Liver (tissue), 9 donors: ENCODE measurements around the gene MYO18B. TPM values are rescaled to one million over a fixed set of nuclear protein-coding genes. Genes with fewer than 3 reads are reported as not detected.

Source experiments
- DNase-seq: peaks from one replicate; pipeline ENCODE4 v3.0.0-alpha.2; 2017; ENCODE audit warnings: low spot score
- H3K27ac ChIP-seq, 2 donors: one replicate each; pipeline ENCODE4 v1.7.0; 2013; ENCODE audit warnings: inconsistent platforms in 2 of 2, low read length in 2 of 2, control low read depth in 1 of 2, low read depth in 1 of 2, mild to moderate bottlenecking in 1 of 2
- H3K27me3 ChIP-seq, 4 donors: one replicate each; pipeline versions ENCODE4 v1.6.1 to v1.7.0; 2013; ENCODE audit warnings: low read length in 3 of 4, inconsistent platforms in 1 of 4, mild to moderate bottlenecking in 1 of 4, moderate library complexity in 1 of 4; ENCODE audit not compliant: control insufficient read depth in 4 of 4, insufficient read depth in 4 of 4
- H3K36me3 ChIP-seq, 4 donors: one replicate each; pipeline versions ENCODE4 v1.6.1 to v1.7.0; 2013; ENCODE audit warnings: low read length in 3 of 4, mild to moderate bottlenecking in 3 of 4, low read depth in 1 of 4, moderate library complexity in 1 of 4; ENCODE audit not compliant: control insufficient read depth in 4 of 4, insufficient read depth in 3 of 4
- H3K4me1 ChIP-seq, 4 donors: one replicate each; pipeline versions ENCODE4 v1.6.1 to v1.7.0; 2013; ENCODE audit warnings: low read length in 3 of 4, mild to moderate bottlenecking in 3 of 4, moderate library complexity in 1 of 4; ENCODE audit not compliant: control insufficient read depth in 4 of 4, insufficient read depth in 4 of 4
- H3K4me3 ChIP-seq, 3 donors: one replicate each; pipeline versions ENCODE4 v1.6.1 to v1.7.0; 2013; ENCODE audit warnings: low read length in 3 of 3, control low read depth in 1 of 3, low read depth in 1 of 3, mild to moderate bottlenecking in 1 of 3
- H3K9ac ChIP-seq, 2 donors: one replicate each; pipeline ENCODE4 v1.7.0; 2013; ENCODE audit warnings: low read length in 2 of 2, mild to moderate bottlenecking in 2 of 2, moderate library complexity in 2 of 2, control low read depth in 1 of 2, low read depth in 1 of 2
- H3K9me3 ChIP-seq, 4 donors: one replicate each; pipeline versions ENCODE4 v1.6.1 to v1.7.0; 2013; ENCODE audit warnings: low read length in 3 of 4; ENCODE audit not compliant: control insufficient read depth in 4 of 4
- CTCF ChIP-seq: fragments of 150-350 bp; IDR thresholded peaks from 2 replicates; pipeline ENCODE4 v1.5.1; 2017; ENCODE audit warnings: improper control_type of control experiment, low read depth, low read length; ENCODE audit not compliant: missing input control
- FOXA1 ChIP-seq: IDR thresholded peaks from 2 replicates; pipeline ENCODE4 v1.6.1; 2016; ENCODE audit warnings: antibody characterized with exemption
- FOXA2 ChIP-seq: IDR thresholded peaks from 2 replicates; pipeline ENCODE4 v1.6.1; 2016; ENCODE audit warnings: antibody characterized with exemption
- GABPA ChIP-seq, 2 donors: IDR thresholded peaks in 1 of 2; conservative IDR thresholded peaks in 1 of 2; 2 replicates each; pipeline ENCODE4 v1.6.1; 2016; ENCODE audit warnings: antibody characterized with exemption in 2 of 2, mild to moderate bottlenecking in 1 of 2, moderate library complexity in 1 of 2
- HNF4A ChIP-seq, 2 donors: conservative IDR thresholded peaks; 2 replicates each; pipeline ENCODE4 v1.6.1; 2016; ENCODE audit warnings: antibody characterized with exemption in 2 of 2, mild to moderate bottlenecking in 2 of 2
- HNF4G ChIP-seq: IDR thresholded peaks from 2 replicates; pipeline ENCODE4 v1.6.1; 2016; ENCODE audit warnings: antibody characterized with exemption
- JUND ChIP-seq, 2 donors: IDR thresholded peaks; 2 replicates each; pipeline ENCODE4 v1.6.1; 2016; ENCODE audit warnings: antibody characterized with exemption in 2 of 2
- MAX ChIP-seq: IDR thresholded peaks from 2 replicates; pipeline ENCODE4 v1.6.1; 2016; ENCODE audit warnings: antibody characterized with exemption
- RAD21 ChIP-seq, 2 donors: IDR thresholded peaks; 2 replicates each; pipeline ENCODE4 v1.6.1; 2016; ENCODE audit warnings: antibody characterized with exemption in 2 of 2, mild to moderate bottlenecking in 2 of 2
- REST ChIP-seq: IDR thresholded peaks from 2 replicates; pipeline ENCODE4 v1.6.1; 2016; ENCODE audit warnings: antibody characterized with exemption, mild to moderate bottlenecking
- SP1 ChIP-seq: IDR thresholded peaks from 2 replicates; pipeline ENCODE4 v1.6.1; 2018; ENCODE audit warnings: antibody characterized with exemption, mild to moderate bottlenecking
- TAF1 ChIP-seq: conservative IDR thresholded peaks from 2 replicates; pipeline ENCODE4 v1.6.1; 2016; ENCODE audit warnings: antibody characterized with exemption, mild to moderate bottlenecking
- YY1 ChIP-seq: IDR thresholded peaks from 2 replicates; pipeline ENCODE4 v1.6.1; 2016; ENCODE audit warnings: antibody characterized with exemption, mild to moderate bottlenecking
- WGBS: extraction: QIAGEN DNeasy Blood & Tissue Kit; methylation state at CpG from one replicate; pipeline ENCODE4 v1.1.7; 2013; 5-methylcytosine and 5-hydroxymethylcytosine counted together
- polyA plus RNA-seq, 2 donors: library from polyadenylated mRNA; stranded (reverse) in 1 of 2; unstranded in 1 of 2; fragments of 200-250 nt in 1 of 2; fragments of >200 nt in 1 of 2; fragmentation: Nextera tagmentation in 1 of 2; extraction: Ambion mirVana in 1 of 2; gene quantifications; one replicate each; pipeline versions ENCODE4 v1.2.1 to v1.2.3, GENCODE V29; 2013 to 2015
- total RNA-seq, 2 donors: library from RNA; depleted of rRNA; stranded (reverse); fragments of >200 nt; gene quantifications; one replicate each; pipeline ENCODE4 v1.2.3, GENCODE V29; 2014
- TF ChIP-seq, protein P1 (sequence below): IDR thresholded peaks from 2 replicates; pipeline ENCODE4 v1.6.1; 2016; ENCODE audit warnings: antibody characterized with exemption
- donor health status: healthy.
- donor health status: healthy.
- donor health status: healthy.
- donor health status: healthy.
- donor health status: healthy.

MYO18B gene
- total and polyA plus RNA-seq, 4 donors = under 0.01 to 4.2 (median 0.02) TPM; not detected in 1

DNA sequence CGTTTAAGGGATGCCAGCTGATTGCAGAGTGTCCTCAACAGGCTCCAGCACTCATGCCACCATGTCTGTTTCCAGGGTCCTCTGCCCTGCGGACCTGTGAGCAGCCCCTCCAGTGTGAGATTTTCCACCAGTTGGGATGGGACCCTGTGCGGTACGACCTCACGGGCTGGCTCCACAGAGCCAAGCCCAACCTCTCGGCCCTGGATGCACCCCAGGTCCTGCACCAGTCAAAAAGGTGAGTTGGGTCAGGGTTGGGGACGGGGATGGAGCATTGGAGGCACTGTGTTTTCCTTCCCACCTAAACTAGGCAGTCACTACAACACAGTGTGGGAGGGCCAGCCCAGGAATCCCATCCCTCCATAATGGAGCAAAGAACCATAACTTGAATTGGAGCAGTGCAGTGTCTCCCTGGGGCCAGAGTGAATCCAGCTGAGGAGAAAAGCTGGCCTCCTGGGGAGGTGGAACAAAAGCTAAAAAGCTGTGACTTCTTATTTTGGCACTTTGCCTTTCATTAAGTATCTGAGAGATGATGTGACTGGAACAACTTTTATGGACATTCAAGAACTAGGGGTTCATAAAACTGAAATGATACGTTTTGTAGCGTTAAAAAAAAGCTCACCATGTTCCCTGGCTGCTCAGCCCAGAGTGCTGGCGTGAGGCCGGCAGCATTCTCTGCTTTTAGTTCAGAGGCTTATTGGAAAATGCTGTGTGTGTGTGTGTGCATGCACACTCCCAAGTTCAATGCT is 101.8 kb downstream of the MYO18B start:
- Histone ChIP-seq H3K4me3 (no peak overlapping the region), H3K27me3 (peaks cover 0 to 3% (median 0%) of the 10 kb centered on the region in 4 donors), H3K36me3 (no peaks in the 10 kb centered on the region), H3K4me1 (no peaks in the 10 kb centered on the region), H3K27ac (no peak overlapping the region), H3K9ac (no peak overlapping the region), H3K9me3 (no peaks in the 10 kb centered on the region)
- 72% methylated on average over 11 of the region's 11 CpGs for WGBS
- no peak for DNase-seq
- TF ChIP-seq TAF1 = no peak
- TF ChIP-seq HNF4G = no peak
- no peak for TF ChIP-seq MAX
- TF ChIP-seq HNF4A (conservative IDR thresholded peaks at IDR 0.05) = no peak
- no peak for TF ChIP-seq GABPA (IDR thresholded peaks at IDR 0.05 in 1 of 2, conservative IDR thresholded peaks at IDR 0.05 in 1 of 2)
- no peak for TF ChIP-seq REST
- TF ChIP-seq FOXA2 = no peak
- no peak for TF ChIP-seq FOXA1
- no peak for TF ChIP-seq SP1
- TF ChIP-seq, protein P1, sequence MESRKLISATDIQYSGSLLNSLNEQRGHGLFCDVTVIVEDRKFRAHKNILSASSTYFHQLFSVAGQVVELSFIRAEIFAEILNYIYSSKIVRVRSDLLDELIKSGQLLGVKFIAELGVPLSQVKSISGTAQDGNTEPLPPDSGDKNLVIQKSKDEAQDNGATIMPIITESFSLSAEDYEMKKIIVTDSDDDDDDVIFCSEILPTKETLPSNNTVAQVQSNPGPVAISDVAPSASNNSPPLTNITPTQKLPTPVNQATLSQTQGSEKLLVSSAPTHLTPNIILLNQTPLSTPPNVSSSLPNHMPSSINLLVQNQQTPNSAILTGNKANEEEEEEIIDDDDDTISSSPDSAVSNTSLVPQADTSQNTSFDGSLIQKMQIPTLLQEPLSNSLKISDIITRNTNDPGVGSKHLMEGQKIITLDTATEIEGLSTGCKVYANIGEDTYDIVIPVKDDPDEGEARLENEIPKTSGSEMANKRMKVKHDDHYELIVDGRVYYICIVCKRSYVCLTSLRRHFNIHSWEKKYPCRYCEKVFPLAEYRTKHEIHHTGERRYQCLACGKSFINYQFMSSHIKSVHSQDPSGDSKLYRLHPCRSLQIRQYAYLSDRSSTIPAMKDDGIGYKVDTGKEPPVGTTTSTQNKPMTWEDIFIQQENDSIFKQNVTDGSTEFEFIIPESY = no peak
- TF ChIP-seq JUND (IDR thresholded peaks at IDR 0.05) = no peak
- no peak for TF ChIP-seq CTCF
- no peak for TF ChIP-seq RAD21 (IDR thresholded peaks at IDR 0.05)

GRCh38 chr22:25844601-25845000 is 102.6 kb downstream of the MYO18B start:
- TF ChIP-seq YY1 (no peak), HNF4G (no peak), MAX (no peak)
- Histone ChIP-seq H3K9ac (no peak overlapping the region), H3K4me1 (no peaks in the 10 kb centered on the region), H3K4me3 (no peak overlapping the region), H3K9me3 (no peaks in the 10 kb centered on the region), H3K27ac (no peak overlapping the region), H3K36me3 (no peaks in the 10 kb centered on the region), H3K27me3 (peaks cover 0 to 3% (median 0%) of the 10 kb centered on the region in 4 donors)
- WGBS = 76% methylated on average over 8 of the region's 8 CpGs
- DNase-seq = no peak
